GM12801 (cell line): Measurements from ENCODE around the gene GUSB.

Experiments used
- TF ChIP-seq, protein P1 (sequence below): IDR thresholded peaks from one replicate; pipeline ENCODE4 v1.5.1; 2011; ENCODE audit warnings: control low read depth; ENCODE audit not compliant: insufficient read length; ENCODE audit errors: extremely low read depth

GUSB gene

DNA sequence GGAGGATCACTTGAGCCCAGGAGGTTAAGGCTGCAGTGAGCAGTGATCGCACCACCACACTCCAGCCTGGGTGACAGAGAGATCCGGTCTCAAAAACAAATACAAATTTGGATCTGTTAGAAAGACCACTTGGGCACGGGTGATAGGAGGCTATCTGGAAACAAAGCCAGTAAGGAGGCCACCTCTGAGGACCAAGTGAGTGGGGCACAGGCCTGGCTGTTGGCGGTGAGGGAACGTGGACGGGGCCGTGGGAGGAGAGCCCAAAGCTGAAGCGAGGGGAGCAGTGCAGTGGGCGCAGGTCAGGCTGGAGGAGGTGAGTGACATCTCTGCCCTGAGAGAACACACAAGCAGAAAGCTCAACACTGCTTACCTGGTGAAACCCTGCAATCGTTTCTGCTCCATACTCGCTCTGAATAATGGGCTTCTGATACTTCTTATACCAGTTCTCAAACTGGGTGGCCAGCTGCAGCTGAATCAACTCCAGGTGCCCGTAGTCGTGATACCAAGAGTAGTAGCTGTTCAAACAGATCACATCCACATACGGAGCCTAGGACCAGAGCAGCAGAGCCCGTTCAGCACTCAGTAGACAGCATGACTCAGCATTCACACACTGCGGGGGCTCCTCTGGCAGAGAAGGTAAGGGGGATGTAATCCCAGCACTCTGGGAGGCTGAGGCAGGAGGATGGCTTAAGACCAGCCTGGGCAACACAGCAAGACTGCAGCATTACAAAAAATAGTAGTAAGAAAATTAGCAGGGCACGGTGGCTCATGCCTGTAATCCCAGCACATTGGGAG lies 14.5 kb downstream of the GUSB start:
- TF ChIP-seq, protein P1, sequence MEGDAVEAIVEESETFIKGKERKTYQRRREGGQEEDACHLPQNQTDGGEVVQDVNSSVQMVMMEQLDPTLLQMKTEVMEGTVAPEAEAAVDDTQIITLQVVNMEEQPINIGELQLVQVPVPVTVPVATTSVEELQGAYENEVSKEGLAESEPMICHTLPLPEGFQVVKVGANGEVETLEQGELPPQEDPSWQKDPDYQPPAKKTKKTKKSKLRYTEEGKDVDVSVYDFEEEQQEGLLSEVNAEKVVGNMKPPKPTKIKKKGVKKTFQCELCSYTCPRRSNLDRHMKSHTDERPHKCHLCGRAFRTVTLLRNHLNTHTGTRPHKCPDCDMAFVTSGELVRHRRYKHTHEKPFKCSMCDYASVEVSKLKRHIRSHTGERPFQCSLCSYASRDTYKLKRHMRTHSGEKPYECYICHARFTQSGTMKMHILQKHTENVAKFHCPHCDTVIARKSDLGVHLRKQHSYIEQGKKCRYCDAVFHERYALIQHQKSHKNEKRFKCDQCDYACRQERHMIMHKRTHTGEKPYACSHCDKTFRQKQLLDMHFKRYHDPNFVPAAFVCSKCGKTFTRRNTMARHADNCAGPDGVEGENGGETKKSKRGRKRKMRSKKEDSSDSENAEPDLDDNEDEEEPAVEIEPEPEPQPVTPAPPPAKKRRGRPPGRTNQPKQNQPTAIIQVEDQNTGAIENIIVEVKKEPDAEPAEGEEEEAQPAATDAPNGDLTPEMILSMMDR: no peak

DNA sequence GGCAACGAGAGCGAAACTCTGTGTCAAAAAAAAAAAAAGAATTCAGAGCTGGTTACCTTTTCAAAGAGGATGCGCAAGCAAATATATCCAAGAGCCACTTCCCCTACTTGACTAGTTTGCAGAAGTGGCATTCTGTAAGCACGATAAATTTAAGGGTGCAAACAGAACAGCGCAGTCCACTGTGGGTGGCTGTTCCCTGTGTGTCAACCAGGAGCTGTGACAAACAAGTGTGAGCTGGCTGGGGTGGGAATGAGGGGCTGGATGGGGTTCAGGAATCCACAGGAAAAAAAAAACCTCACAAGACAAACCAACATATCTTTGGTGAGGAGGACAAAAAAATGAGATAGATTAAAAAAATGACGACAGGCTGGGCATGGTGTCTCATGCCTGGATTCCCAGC lies 15.9 kb downstream of the GUSB start:
- TF ChIP-seq, protein P1: no peak

DNA sequence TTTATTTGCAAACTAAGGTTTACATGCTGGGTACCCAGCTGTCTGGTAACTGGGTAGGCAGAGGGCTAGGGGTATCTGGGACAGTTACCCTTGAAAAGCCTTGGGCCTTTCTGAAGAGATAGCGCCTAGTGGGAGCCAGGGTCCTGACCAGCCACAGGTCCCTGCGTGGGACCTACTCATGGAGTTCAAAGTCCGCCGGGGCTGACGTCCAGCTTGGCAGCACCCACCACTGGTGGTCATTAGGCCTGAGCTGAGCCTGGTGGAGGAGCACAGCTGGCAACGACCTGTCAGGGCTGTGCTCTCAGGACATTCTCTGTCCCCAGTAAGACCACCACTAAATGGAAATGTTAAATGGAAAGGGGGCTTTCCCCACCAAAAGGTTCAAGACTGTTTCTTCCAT lies 20.0 kb downstream of the GUSB start:
- TF ChIP-seq, protein P1: no peak

DNA sequence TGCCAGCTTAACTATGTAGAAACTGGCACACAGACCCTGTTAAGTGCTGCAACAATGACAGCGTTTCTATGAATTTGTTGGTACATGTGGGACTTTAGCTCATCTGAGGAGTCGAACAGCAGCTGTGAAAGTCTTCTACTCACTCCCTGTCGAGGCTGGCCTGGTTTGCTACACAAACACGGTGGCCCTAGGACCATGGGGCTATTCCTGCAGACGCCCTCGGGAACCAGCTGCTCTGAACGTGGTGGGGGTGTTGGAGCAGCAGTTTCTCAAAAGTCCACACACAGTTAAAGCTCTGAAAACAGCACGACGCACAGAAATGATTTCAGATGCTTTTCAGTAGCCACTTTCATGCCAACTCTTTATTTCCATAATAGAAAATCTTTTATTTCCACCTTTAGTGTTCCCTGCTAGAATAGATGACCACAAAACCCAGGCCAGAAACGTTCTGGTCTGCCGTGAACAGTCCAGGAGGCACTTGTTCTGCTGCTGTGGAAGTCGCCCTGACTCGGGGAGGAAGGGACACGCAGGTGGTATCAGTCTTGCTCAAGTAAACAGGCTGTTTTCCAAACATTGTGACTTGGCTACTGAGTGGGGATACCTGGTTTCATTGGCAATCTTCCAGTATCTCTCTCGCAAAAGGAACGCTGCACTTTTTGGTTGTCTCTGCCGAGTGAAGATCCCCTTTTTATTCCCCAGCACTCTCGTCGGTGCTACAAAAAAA lies 21.5 kb downstream of the GUSB start:
- TF ChIP-seq, protein P1: no peak

DNA sequence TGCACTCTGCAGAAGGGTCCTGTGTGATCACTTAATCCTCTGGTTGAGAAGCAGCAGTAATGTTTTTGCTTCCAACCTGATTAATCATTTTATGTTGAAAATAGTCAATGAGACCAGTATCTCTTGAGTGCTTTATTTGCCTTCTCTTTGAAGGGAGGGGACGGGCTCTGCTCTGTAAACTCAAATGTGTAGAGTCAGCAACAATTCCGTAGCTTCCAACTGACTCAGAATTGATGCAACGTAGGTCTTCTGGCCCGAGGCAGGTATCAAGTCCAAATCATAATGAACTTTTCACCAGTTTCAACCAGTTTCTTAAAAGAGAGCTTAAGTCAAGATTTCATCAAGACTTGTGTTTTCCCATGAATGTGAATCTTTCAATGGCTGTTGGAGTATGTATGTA lies 26.3 kb downstream of the GUSB start:
- TF ChIP-seq, protein P1: no peak

DNA sequence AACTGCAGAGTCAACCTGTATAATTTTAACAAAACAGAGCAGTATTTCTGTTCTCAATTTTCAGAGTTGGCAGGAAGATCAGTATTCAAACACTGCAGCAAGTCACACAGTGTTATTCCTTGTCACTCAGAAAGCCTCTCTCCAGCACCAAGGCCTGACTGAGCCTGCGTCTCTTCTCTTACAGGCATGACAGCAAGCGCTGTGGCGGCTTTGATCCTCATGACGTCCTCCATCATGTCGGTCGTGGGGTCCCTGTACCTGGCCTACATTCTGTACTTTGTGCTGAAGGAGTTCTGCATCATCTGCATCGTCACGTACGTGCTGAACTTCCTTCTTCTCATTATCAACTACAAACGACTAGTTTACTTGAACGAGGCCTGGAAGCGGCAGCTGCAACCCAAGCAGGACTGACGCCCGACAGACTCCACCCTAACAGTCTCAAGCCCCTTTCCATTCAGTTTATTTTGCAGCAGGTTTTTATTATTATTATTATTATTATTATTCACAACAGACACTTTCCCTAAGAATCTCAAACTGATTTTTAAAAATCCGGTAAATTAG lies 28.0 kb downstream of the GUSB start:
- TF ChIP-seq, protein P1: no peak

DNA sequence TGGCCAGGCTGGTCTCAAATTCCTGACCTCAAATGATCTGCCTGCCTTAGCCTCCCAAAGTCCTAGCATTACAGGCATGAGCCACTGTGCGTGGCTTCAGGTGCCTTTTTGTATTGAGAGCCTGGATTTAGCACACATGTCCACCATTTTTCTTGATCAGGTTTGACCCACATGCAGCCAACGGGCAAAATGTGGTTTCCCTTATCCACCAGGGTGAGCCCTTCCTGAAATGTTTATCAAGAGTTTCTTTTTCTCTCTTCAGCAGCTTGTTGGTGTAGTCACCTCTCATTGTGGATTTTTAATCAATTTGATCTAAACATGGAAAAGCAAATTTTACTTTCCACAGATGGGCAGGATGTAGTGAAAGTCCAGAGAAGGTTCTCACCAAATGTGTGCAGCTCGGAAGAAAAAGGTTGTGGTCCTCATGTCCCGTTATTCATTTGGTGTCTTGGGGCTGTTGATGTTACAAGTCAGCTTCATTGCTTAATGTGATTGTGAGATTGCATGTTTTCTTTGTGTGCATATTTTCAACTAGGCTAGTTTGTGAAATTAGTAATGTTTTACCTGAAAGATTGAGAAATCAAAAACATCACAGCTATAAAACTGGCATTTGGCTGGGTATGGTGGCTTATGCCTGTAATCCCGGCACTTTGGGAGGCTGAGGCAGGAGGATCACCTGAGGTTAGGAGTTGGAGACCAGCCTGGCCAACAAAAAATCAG lies 28.9 kb downstream of the GUSB start:
- TF ChIP-seq, protein P1: no peak
